Measurements from ENCODE around the gene VSIG10.

DNA sequence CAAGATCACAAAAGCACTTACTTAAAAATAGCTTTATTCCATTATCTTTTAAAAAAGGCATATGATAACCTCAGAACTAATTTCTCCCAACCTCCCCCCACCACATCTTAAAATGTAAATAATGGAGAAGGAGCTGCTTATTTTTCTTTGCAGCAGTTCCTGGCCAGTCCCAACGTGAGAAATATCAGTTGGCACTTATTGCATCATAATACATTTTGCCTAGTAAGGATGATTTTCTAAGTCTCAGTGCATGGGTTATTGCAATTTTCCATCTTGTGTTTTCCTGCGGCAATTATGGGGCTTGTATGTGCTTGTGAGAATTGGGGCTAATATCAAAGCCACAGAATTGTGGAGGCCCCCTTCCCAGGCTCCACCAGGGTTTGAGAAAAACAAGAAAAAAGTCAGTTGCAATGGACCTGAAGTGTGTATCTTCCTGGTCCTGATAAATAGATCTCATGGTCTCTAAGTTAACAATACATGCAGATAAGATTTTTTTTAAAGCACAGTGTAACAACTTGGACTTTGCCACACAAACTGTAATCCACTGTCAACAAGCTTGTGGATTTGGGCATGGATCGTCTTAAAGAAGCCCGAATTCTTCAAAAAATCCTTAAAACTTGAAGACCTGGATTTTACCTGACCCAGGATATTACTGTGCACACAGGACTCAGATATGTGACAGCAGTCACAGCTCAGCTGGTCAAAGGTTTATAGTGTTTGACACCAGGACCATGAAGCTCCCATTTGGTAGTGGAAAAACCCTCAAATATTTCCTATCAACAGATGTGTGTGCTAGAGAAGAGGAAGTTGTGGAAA, 40.0 kb downstream of the VSIG10 start:
- TF ChIP-seq, protein P1, sequence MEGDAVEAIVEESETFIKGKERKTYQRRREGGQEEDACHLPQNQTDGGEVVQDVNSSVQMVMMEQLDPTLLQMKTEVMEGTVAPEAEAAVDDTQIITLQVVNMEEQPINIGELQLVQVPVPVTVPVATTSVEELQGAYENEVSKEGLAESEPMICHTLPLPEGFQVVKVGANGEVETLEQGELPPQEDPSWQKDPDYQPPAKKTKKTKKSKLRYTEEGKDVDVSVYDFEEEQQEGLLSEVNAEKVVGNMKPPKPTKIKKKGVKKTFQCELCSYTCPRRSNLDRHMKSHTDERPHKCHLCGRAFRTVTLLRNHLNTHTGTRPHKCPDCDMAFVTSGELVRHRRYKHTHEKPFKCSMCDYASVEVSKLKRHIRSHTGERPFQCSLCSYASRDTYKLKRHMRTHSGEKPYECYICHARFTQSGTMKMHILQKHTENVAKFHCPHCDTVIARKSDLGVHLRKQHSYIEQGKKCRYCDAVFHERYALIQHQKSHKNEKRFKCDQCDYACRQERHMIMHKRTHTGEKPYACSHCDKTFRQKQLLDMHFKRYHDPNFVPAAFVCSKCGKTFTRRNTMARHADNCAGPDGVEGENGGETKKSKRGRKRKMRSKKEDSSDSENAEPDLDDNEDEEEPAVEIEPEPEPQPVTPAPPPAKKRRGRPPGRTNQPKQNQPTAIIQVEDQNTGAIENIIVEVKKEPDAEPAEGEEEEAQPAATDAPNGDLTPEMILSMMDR (conservative IDR thresholded peaks at IDR 0.05; ENCODE audit: low read depth, low read length): no peak
- TF ChIP-seq EZH2 (IDR thresholded peaks at IDR 0.05; ENCODE audit: borderline replicate concordance, low read depth, low read length, poor library complexity, severe bottlenecking): no peak

Measured in A673 (cell line).